GM18498 (cell line): ENCODE results near the gene DOCK6.
"Not testable (repeated sequence)": the region's sequence is repeated elsewhere in the genome, so short reads cannot be mapped to it uniquely, and the experiment has no call there.

Source experiments
- ATAC-seq: cut with Tn5 transposase; IDR thresholded peaks from one replicate; pipeline ENCODE4 v1.9.1; 2021; ENCODE audit warnings: mild to moderate bottlenecking, moderate library complexity; ENCODE audit not compliant: unreplicated experiment

The DOCK6 gene

DNA sequence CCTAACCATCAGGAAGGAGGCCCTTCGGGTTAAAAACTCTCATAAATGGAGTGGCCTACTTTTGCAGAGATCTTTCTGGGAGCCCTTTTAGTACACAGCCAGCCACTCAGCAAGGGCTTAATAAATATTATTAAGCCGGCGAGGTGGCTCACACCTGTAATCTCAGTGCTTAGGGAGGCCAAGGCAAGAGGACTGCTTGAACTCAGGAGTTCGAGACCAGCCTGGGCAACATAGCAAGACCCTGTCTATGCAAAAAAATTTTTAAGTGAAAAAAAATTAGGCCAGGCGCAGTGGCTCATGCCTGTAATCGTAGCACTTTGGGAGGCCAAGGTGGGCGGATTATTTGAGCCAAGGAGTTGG is 64.2 kb downstream of the DOCK6 start:
- ATAC-seq = no peak

DNA sequence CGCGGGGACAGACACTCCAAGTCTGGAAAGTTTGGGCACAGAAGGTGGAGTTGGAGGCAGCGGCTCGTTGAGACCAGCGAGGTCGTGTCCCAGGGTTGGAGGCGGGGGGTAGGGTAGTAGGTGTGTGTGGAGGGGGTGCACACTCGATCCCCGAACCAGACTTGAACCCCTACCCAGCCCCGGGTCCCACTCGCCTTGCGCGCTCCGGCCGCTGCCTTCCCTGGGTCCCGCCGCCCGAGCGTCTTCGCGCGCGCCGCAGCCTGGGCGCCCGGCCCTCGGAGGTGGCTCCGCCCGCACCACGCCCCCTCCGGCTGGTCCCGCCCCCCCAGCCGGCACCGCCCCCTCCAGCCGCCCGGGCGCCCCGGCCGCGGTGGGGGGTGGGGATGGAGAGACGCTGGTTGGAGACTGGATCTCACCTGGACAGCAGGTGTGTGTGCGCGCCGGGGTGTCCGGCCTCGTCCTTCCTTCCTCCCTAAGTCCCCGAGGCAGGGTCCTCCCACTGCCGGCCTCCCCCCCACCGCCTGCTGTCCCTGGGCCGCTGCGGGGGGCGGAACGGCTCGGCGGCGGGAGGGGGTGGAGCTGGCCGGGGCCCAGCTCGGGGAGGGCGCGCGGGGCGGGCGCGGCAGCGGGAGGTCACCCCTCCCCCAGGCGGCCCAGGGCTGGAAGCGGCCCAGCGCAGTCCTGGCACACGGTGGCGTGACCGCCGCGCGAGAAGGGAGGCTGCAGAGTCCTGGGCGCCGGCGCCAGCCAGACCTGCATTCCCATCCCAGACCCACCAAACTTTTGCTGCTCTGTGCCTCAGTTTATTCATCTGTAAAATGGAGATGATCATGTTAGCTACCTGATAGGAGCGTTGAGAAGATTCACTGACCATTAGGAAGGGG is 64.8 kb downstream of the DOCK6 start, which contains the start of gene KANK2:
Gene KANK2 (minus strand): TSS at position 255 of the 884 bp plus-strand sequence. CDS start 3,034 bp downstream, outside the sequence.
- peak; percentile 82 for ATAC-seq

DNA sequence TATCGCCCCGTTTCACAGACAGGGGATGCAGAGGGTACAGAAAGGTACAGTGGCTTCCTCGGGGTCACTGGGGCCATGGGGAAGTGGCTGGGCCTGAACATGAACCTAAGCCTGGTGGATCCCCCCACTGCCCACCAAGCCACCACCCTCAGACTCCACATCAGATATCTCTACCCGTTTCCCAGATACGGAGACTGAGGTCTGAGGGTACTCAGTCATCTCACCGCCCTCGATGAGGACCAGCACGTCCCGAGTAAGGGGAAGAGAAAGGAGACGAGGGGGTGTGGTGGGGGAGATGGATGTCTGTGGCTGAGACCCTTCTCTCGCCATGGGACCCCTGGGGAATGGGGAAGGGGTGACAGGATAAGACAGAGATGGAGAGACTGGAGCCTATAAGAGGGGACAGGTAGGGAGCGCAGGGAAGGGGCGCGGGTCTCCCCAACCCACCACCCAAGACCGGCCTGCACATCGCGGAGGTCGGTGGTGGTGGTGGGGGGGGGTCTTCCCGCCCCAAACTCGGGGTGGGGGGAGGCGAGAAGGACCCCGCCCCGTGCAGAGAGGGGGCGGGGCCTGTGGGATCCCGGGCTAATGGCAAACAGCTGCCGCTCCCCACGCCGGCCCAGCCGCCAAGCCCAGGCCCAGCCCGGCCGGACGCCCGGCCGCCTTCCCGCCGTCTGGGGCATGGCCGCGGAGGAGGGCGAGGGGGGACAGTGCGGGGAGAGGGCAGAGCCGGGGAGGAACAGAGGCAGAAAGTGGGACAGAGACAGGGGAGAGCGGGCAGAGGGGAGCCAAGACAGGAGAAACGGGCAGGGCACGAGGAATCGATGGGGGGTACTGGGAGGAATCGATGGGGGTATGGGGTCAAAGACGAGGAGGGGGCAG is 65.7 kb downstream of the DOCK6 start:
- ATAC-seq = no peak

DNA sequence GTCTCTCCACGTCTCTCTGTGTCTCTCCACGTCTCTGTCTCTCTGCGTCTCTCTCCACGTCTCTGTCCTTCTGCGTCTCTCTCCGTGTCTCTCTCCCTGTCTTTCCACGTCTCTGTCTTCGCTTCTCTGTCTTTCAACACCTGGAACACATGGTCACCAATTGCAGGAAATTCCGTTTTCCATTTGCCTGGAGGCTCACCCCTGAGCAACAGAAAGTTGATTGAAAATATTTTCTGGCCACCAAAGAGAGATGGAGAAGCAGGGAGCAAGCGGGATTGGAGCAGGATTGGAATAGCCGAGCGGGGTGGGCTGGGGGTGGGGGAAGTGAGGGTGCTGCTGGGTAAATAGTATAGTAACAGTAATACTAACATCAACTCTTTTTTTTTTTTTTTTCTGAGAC is 66.6 kb downstream of the DOCK6 start:
- no peak for ATAC-seq

DNA sequence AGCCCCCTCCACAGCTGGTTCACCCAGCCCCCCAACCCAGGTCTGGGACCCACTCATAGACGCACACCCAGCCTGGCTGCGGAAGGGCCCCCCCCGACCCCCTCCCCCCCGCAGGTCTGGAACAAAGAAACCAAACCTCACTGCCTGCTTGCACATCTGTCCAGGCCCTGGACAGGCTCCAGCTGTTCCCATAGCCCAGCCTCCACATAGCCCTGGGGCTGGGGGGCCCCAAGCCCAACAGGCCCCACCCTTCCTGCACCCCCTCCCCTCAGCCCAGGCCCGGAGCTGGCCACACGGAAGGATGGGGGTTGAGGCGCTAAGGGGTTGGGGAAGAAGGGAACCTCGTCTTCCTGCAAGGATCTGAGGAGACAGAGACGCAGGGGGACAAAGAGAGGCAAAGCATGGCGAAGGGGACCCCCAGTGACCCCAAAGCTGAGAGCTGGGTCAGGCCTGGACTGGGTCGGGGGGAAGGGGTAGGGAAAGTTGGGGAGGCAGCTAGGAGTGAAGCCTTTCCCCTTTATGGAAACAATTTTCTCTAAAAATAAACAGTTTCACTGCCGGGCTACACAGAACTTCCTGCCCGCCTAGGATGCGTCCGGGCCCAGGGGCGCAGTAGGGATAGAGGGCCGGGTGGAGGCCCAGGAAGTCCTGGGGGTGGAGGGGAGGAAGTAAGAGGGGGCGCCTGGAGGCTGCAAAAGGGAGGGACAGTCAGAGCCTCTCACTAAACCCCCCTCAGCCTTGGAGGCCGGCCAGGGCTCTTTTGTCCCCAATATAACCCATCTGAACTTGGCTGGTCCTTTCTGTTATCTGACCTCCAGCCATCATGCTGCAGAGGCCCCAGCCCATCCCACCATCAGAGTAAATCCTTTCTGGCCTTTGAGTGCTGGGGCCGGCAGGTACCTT is 67.4 kb downstream of the DOCK6 start:
- ATAC-seq = no peak

DNA sequence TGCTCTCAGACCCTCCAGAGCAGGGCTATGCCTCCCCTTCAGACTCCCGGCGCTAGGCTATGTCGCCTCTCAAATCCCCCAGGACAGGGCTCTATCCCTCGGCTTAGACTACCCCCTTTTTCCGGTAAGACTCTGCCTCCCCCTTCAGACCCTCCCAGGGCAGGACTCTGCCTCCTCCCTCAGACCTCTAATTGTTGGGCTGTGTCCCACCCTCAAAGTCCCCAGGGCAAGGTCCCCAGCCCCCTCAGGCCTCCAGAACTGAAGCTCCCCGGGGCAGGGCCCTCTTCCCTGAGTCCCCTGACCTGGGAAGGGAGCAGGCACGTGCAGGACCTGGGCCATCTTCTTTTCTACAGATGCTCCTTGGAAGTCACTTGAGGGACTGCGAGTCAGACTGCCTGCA is 68.2 kb downstream of the DOCK6 start:
- ATAC-seq = no peak

DNA sequence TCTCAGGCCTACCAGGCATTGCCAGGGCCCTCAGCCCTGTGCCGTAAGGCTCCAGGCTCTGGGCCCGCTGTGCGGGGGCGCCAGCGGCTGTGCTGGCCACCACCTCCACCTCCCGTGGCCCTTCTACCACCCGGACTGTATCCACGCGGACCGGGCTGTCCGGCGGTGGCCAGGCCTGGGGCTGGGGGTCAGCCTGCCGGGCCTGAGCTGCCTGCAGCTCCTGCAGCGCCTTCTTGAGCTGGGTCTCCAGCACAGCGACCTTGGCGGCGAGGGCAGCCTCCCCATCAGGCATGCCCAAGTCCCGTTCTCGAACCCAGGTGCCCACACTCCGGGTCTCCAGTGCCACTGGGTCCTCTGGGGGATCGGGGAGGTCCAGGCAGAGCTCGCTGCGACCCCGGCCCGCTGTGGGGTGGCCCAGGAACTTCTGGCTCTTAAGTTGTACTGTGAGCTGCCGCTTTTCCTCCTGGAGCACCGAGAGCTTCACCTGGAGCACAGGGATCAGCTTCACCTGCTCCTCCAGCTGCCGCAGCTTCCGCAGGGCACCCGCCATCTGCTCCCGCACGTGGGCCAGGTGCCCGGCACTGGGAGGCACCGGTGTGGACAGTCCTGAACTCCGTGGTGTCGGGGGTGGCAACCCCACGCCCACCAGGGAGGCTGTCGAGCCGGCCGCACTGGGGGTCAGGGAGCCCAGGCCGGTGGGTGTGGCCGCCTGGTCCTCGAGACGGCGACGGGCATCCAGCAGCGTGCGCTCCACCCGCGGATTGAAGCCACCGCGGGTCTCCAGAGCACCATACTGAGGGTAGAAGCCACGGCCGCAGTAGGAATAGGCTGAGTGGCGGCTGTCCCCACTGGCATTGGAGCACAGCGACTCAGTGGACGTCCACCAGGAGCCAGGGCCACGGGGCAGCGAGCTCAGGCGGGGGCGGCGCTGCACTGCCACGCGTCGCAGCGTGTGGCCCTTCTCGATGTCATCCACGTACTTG is 69.1 kb downstream of the DOCK6 start:
- no peak for ATAC-seq

DNA sequence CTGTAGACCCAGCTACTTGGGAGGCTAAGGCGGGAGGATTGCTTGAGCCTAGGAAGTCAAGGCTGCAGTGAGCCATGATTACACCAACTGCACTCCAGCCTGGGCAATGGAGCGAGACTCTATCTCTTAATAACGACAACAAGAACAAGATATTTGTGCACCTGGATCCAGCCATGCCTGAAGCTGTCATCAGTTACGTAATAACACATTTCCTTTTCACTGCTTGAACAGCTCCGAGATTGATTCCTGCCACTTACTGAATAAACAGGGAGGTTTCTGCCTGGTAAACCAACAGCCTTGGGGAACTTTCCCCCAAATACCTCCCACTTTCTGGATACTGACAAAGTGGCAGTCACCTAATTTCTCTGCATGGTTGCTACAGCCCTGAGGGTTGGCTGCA is 70.4 kb downstream of the DOCK6 start:
- no peak for ATAC-seq

DNA sequence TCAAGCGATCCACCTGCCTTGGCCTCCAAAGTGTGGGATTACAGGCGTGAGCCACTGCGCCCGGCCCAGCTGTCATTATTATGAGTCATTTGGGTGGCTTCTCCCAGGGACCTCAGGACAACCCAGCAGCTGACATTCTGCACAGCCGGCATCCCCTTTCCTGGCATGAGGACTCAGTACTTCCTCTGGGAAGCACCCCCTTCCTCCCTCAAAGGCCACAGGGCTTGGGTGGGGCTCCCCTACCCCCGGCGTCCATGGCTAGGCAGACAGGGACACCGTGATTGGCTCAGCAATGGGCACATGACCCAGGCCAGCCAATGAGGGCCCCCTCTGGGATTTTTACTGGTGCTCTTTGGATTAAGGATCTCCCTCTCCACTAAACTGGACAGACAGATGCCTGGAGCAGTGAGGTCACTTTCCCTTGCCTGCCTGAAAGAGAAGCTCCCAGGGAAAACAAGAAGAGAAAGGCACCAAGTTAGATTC is 71.0 kb downstream of the DOCK6 start:
- ATAC-seq = no peak

DNA sequence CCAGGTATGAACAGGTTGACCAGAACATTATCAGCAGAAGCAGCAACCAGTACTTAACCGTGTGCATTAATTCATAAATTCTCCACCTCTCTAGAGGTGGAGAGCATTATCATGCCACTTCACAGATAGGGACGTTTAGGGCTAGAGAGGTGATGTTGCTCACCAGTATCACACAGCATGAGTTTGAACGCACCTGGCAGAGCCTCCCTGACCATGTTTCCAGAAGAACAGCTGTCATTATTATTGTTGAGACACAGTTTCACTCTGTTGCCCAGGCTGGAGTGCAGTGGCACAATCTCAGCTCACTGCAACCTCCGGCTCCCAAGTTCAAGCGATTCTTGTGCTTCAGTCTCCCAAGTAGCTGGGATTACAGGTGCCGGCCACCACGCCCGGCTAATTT is 71.8 kb downstream of the DOCK6 start:
- ATAC-seq = no peak

DNA sequence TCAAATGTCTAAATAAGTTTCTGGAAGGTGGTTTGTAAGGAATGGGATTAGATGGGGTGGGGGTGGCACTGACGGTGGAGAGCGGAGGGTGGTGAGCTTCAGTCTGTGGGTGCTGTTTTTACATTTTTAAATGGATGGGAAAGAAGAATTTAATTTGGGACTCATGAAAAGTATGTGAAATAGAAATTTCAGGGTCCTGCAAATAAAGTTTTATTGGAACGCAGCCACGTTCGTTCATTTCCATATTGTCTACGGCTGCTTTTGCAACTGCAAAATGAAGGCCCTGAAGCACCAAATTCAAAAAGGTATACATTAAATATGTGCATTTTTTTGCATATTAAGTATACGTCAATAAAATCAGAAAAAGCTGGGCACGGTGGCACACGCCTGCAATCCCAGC is 74.9 kb downstream of the DOCK6 start:
- ATAC-seq = no peak

DNA sequence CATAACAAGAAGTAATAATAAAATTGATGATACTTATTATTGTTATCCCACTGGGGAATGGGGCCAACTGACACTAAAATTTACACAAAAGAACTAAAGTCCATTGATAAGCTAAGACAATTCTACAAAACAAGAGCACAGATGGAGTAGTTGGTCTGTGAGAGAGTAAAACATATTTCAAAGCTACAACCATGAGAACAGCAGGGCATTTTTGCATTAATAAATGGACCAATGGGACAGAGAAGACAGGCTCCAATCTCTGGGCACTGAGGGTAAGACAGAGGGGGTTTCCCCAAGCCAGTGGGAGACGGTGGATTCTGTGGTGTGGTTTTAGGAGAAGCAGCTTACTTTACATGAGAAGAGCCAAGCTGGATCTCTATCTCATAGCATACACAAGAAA is 79.3 kb downstream of the DOCK6 start:
- no peak for ATAC-seq

DNA sequence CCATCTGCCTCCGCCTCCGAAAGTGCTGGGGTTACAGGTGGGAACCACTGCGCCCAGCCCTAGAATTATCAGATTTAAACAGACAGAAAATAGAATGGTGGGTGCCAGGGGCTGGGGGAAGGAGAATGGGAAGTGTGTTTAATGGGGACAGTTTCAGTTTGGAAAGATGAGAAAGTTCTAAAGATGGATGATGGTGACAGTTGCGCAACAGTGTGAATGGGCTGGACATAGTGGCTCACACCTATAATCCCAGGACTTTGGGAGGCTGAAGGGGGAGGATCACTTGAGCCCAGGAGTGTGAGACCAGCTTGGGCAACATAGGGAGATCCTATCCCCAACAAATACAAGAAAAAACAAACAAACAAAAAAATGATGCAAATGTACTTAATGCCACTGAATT is 80.8 kb downstream of the DOCK6 start:
- no peak for ATAC-seq

DNA sequence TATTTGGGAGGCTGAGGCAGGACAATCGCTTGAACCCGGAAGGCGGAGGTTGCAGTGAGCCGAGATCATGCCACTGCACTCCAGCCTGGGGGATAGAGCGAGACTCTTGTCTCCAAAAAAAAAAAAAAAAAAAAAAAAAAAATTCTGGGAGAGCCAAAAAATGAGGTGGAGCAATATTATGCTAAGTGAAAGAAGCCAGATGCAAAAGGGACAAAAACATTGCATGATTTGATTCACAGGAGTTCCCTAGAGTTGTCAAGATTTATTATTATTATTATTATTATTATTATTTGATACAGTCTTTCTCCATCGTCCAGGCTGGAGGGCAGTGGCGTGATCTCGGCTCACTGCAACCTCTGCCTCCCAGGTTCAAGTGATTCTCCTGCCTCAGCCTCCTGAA is 81.3 kb downstream of the DOCK6 start:
- not testable (repeated sequence) for ATAC-seq

DNA sequence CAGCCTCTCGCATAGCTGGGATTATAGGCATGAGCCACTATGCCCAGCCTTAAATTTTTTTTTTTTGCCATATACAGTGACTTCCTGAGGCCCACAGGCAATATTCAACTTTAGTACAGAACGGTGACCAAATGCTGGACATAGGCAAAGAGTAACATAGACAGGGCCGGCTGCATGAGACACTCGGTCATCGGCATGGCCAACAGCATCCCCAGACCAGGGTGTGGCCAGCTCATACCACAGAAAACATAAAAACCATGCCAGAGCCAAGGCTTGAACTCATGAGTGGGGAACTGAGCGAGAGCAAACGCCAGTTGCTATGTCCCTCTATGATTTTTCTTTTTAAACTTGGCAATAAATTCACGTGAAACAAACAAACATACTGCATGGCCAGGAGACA is 82.0 kb downstream of the DOCK6 start:
- ATAC-seq = no peak

DNA sequence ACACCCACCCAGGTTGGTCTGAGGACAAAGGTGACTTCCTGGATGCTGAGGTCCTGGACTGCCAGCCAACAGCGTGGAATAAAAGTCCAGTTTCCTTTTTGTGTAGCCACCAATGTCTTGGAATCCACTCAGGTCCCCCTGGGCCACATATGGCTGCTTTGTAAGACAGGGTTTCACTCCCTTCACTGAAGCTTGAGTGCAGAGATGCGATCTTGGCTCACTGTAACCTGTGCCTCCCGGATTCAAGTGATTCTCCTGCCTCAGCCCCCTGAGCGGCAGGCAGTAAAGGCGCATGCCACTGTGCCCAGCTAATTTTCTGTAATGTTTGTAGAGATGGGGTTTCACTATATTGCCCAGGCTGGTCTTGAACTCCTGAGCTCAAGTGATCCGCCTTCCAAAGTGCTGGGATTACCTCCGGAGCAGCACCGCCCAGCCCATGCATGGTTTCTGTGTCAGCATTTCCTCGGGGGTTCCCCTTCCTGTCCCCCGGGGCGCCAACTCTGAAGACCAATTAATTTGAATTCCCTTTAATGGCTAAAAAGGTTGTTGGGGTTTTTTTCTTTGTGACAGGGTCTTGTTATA is 82.5 kb downstream of the DOCK6 start:
- ATAC-seq = no peak

DNA sequence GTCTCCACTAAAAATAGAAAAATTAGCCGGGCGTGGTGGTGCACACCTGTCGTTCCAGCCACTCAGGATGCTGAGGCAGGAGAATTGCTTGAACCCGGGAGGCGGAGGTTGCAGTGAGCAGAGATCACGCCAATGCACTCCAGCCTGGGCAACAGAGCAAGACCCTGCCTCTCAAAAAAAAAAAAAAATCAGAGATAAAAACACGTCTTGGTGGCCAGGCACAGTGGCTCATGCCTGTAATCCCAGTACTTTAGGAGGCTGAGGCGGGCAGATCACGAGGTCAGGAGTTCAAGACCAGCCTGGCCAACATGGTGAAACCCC is 83.2 kb downstream of the DOCK6 start:
- ATAC-seq = not testable (repeated sequence)

DNA sequence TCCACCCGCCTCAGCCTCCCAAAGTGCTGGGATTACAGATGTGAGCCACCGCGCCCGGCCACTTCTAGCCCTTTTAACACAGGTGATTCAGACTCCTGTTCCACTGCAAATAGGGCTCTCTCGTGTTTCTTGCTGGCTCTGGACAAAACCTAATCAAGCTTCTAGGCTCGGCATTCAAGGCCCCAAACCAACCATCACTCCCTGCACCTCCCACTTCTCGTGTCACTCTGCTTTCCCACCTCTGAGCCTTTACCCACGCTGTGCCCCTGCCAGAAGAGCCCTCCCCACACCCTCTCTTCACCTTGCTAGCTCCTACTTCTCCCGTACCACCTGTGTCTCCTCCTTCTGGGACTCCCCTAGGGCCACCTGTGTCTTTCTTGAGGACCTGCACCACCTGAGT is 84.7 kb downstream of the DOCK6 start:
- no peak for ATAC-seq

DNA sequence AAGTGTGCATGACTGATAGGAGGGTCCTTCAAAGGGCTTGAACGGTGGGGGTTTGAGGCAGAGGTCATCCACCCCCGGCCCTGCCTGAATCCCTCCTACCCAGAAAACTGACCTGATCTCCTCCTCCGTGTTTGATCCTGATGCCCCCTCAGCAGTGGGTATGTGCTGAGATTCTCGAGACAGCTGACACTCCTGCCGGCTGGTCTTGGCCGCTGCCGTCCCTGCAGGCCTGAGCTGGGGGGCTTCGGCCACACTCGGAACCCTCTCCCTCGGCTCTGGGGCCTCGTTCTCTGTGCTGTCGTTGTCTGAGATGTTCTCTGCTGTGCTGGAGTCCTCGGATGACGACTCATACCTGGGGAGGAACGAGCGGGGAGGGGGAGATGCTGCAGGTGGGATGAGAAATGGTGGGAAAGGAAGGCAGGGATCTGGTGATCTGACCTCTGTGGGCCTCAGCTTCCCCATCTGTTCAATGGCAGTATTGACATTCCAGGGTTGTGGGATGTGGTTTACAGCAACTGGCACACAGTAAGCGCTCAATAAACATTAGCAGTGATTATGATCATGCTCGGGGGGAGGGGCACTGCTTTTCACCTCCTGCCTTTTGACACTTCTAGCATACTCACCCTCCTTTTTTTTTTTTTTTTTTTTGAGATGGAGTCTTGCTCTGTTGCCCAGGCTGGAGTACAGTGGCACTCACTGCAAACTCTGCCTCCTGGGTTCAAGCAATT is 85.7 kb downstream of the DOCK6 start:
- ATAC-seq = no peak
